Panc1 (cell line): ENCODE measurements around the gene LY6G6F. TPM values are rescaled to one million over a fixed set of nuclear protein-coding genes. Genes with fewer than 3 reads are reported as not detected.

Experiments
- ATAC-seq: fragments of 200-7000 bp; cut with Tn5 transposase; 2 replicates; pipeline ENCODE4 v1.9.1; 2020; ENCODE audit warnings: mild to moderate bottlenecking, moderate library complexity
- BruUV-seq: library from RNA; stranded (reverse); fragments of 400-500 nt; replicated peaks from 2 replicates; lab custom pipeline; 2021; lab: Mats Ljungman, UMichigan
- CTCF ChIA-PET: fragments of 300-600 bp; sonication (Branson Sonifier 250); formaldehyde crosslinking; loops from one replicate; lab custom pipeline; 2022; ENCODE audit warnings: antibody characterized with exemption; lab: Charles Lee
- POLR2A ChIA-PET: fragments of 300-600 bp; sonication (Branson Sonifier 250); formaldehyde crosslinking; loops from one replicate; lab custom pipeline; 2022; ENCODE audit warnings: antibody characterized with exemption; lab: Charles Lee
- DNase-seq: peaks from one replicate; pipeline ENCODE4 v3.0.0-alpha.2; 2010; ENCODE audit warnings: low read depth, low spot score
- H3K27ac ChIP-seq: 2 replicates; pipeline ENCODE4 v1.5.1; 2011; ENCODE audit warnings: mild to moderate bottlenecking, low read length, inconsistent platforms
- H3K27me3 ChIP-seq: fragments of 200-500 bp; sonication (Bioruptor generic); 2 replicates; pipeline ENCODE4 v1.6.0; 2014; ENCODE audit warnings: low read length, inconsistent platforms; ENCODE audit not compliant: control insufficient read depth, insufficient read depth
- H3K36me3 ChIP-seq: fragments of 200-500 bp; sonication (Bioruptor generic); 2 replicates; pipeline ENCODE4 v1.5.1; 2014; ENCODE audit warnings: inconsistent platforms, mild to moderate bottlenecking, low read length, moderate library complexity; ENCODE audit not compliant: control insufficient read depth, insufficient read depth
- H3K4me1 ChIP-seq: 2 replicates; pipeline ENCODE4 v1.5.1; 2011; ENCODE audit warnings: inconsistent platforms, mild to moderate bottlenecking, low read length, moderate library complexity; ENCODE audit not compliant: control insufficient read depth, insufficient read depth
- H3K4me3 ChIP-seq, 2 experiments: 2 replicates each; pipeline ENCODE4 v1.5.1; 2011 to 2012; ENCODE audit warnings: low read depth in 2 of 2, low read length in 2 of 2, mild to moderate bottlenecking in 2 of 2, inconsistent platforms in 1 of 2, moderate library complexity in 1 of 2
- H3K9me3 ChIP-seq: fragments of 200-500 bp; sonication (Bioruptor generic); 2 replicates; pipeline ENCODE4 v1.5.1; 2014; ENCODE audit warnings: low read depth, mild to moderate bottlenecking, inconsistent platforms, low read length, moderate library complexity; ENCODE audit not compliant: control insufficient read depth, insufficient read depth
- POLR2AphosphoS5 ChIP-seq: IDR thresholded peaks from 2 replicates; pipeline ENCODE4 v1.6.1; 2012; ENCODE audit warnings: mild to moderate bottlenecking, low read depth, low read length, moderate library complexity
- SIN3A ChIP-seq: IDR thresholded peaks from 2 replicates; pipeline ENCODE4 v1.6.1; 2012; ENCODE audit warnings: low read depth, mild to moderate bottlenecking, low read length, moderate library complexity, borderline replicate concordance; ENCODE audit not compliant: insufficient read depth
- TCF7L2 ChIP-seq: IDR thresholded peaks from 2 replicates; pipeline ENCODE4 v1.6.1; 2011; ENCODE audit warnings: mild to moderate bottlenecking, low read depth, low read length, inconsistent platforms
- in situ Hi-C: cut with HindIII; loops from 2 replicates; pipeline ENCODE4 v1.10.0; 2016; ENCODE audit warnings: low sequenced_read_pairs, low pct_unique_long_range_greater_than_20kb
- intact Hi-C: fragments of 100-400 bp; cut with micrococcal nuclease; formaldehyde crosslinking; loops from one replicate; pipeline ENCODE4 v1.10.0; 2022; ENCODE audit not compliant: unreplicated experiment
- total RNA-seq: library from RNA; stranded (reverse); gene quantifications from one replicate; pipeline ENCODE4 v1.2.1, GENCODE V29; 2021; ENCODE audit not compliant: unreplicated experiment
- TF ChIP-seq, protein P1 (sequence below): fragments of 450-650 bp; IDR thresholded peaks from 2 replicates; pipeline ENCODE4 v1.5.1; 2017; ENCODE audit warnings: mild to moderate bottlenecking
- TF ChIP-seq, protein P2 (sequence below), 2 experiments: IDR thresholded peaks; 2 replicates each; pipeline ENCODE4 v1.6.1; 2011 to 2012; ENCODE audit warnings: low read depth in 2 of 2, control low read depth in 1 of 2, low read length in 1 of 2, mild to moderate bottlenecking in 1 of 2, moderate library complexity in 1 of 2; ENCODE audit not compliant: insufficient read depth in 1 of 2

The LY6G6F gene
- total RNA-seq, 1 experiment from 2014 or later: not detected

DNA sequence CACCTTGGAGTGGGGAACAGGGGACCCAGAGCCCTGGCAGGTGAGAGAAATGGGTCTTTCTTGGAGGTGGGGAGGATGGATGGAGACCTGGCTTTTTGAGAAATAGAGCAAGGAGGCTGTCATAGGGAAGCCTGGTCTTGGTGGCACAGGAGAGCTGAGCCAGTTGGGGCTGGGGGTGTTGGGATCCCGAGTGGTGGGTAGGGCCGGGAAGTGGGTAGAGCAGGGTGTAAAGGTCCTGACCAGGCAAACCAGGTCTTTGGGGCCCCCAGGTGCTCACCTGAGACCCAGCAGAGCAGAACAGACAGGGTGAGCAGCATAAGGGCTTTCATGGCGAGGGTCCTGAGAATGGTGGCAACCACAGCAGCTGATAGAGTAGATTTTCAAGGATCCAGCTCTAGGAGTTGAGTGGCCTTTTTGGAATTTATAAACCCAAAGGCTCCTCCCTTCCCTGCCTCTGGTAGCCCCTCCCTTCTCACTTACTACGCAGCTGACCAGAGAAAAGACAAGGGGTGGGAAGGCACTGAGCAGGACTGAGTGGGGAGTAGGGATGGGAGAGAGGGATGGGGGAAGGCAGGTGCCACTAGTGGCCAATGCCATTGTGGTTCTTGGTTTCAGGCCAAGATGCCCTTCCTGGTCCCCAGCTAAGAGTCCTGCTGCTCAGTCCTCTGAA is 14.8 kb downstream of the LY6G6F start, which contains the start of gene LY6G6C:
LY6G6C (minus strand) TSS at position 396 of the 670 bp plus-strand sequence; CDS start at position 329, 67 bp downstream.
- TF ChIP-seq, protein P1, sequence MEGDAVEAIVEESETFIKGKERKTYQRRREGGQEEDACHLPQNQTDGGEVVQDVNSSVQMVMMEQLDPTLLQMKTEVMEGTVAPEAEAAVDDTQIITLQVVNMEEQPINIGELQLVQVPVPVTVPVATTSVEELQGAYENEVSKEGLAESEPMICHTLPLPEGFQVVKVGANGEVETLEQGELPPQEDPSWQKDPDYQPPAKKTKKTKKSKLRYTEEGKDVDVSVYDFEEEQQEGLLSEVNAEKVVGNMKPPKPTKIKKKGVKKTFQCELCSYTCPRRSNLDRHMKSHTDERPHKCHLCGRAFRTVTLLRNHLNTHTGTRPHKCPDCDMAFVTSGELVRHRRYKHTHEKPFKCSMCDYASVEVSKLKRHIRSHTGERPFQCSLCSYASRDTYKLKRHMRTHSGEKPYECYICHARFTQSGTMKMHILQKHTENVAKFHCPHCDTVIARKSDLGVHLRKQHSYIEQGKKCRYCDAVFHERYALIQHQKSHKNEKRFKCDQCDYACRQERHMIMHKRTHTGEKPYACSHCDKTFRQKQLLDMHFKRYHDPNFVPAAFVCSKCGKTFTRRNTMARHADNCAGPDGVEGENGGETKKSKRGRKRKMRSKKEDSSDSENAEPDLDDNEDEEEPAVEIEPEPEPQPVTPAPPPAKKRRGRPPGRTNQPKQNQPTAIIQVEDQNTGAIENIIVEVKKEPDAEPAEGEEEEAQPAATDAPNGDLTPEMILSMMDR: no peak
- TF ChIP-seq, protein P2, sequence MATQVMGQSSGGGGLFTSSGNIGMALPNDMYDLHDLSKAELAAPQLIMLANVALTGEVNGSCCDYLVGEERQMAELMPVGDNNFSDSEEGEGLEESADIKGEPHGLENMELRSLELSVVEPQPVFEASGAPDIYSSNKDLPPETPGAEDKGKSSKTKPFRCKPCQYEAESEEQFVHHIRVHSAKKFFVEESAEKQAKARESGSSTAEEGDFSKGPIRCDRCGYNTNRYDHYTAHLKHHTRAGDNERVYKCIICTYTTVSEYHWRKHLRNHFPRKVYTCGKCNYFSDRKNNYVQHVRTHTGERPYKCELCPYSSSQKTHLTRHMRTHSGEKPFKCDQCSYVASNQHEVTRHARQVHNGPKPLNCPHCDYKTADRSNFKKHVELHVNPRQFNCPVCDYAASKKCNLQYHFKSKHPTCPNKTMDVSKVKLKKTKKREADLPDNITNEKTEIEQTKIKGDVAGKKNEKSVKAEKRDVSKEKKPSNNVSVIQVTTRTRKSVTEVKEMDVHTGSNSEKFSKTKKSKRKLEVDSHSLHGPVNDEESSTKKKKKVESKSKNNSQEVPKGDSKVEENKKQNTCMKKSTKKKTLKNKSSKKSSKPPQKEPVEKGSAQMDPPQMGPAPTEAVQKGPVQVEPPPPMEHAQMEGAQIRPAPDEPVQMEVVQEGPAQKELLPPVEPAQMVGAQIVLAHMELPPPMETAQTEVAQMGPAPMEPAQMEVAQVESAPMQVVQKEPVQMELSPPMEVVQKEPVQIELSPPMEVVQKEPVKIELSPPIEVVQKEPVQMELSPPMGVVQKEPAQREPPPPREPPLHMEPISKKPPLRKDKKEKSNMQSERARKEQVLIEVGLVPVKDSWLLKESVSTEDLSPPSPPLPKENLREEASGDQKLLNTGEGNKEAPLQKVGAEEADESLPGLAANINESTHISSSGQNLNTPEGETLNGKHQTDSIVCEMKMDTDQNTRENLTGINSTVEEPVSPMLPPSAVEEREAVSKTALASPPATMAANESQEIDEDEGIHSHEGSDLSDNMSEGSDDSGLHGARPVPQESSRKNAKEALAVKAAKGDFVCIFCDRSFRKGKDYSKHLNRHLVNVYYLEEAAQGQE (IDR thresholded peaks at IDR 0.05; ENCODE audit: insufficient read depth in 1 of 2, low read depth in 2 of 2, low read length in 1 of 2): no peak
- TF ChIP-seq TCF7L2: no peak
- TF ChIP-seq SIN3A: no peak
- no peak for TF ChIP-seq POLR2AphosphoS5
- in situ Hi-C loops: no loop called here
- intact Hi-C loops: no loop called here
- ATAC-seq (no peak), DNase-seq (no peak)
- CTCF ChIA-PET: no interaction called here
- H3K27me3 ChIP-seq: no peaks in the 10 kb centered on the region
- H3K4me3 ChIP-seq: no peak within 1 kb of the TSS
- H3K27ac ChIP-seq: no peak within 1 kb of the TSS
- BruUV-seq: no TSS peak
- POLR2A ChIA-PET: no interaction called here
- no peaks in the 10 kb centered on the region for H3K9me3 ChIP-seq
- H3K36me3 ChIP-seq: no peaks in the 10 kb centered on the region; the same call in 1 of the 2 replicates
- H3K4me1 ChIP-seq: no peaks in the 10 kb centered on the region

DNA sequence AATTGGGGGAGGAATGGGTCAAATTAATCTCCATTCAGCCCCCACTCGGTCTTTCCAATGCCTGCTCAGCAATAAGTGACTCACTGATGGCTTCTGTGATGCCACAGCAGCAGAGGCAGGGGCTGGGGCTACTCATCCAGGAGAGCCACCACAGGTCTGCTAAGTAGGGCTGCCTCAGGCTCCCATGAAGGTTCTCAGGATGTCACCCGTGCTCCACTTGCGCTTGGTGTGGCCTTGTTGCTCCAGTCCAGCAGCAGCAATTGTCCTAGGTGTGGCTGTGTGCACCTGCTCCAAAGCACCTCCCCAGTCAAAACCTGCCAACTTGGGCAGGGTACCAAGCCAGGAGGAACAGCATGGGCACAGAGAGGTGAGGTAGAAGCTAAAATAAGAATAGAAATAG is 15.5 kb downstream of the LY6G6F start:
- TF ChIP-seq, protein P1: no peak
- TF ChIP-seq, protein P2 (IDR thresholded peaks at IDR 0.05; ENCODE audit: insufficient read depth in 1 of 2, low read depth in 2 of 2, low read length in 1 of 2): no peak
- TF ChIP-seq POLR2AphosphoS5 (no peak), SIN3A (no peak)
- Histone ChIP-seq H3K4me3 (no peak overlapping the region), H3K27ac (no peak overlapping the region), H3K9me3 (no peaks in the 10 kb centered on the region), H3K4me1 (no peaks in the 10 kb centered on the region), H3K36me3 (peaks cover 3% of the 10 kb centered on the region; the same call in 1 of the 2 replicates), H3K27me3 (no peaks in the 10 kb centered on the region)
- intact Hi-C loops (no loop called here), in situ Hi-C loops (no loop called here)
- CTCF ChIA-PET: no interaction called here
- no peak for DNase-seq
- ATAC-seq: no peak
- no TSS peak for BruUV-seq
- POLR2A ChIA-PET: no interaction called here
